Common myeloid progenitor, CD34-positive (primary cell): ENCODE data around the gene ARHGAP29.

Experiments used
- CTCF ChIA-PET: fragments of 350-600 bp; sonication (Branson Sonifier 250); formaldehyde crosslinking; loops from one replicate; lab custom pipeline; 2021; ENCODE audit warnings: antibody characterized with exemption; lab: Charles Lee
- POLR2A ChIA-PET: fragments of 350-600 bp; sonication (Branson Sonifier 250); formaldehyde crosslinking; loops from one replicate; lab custom pipeline; 2021; ENCODE audit warnings: antibody characterized with exemption; lab: Charles Lee
- DNase-seq, 3 donors: peaks; one replicate each; pipeline versions ENCODE4 v3.0.0 to v3.0.0-alpha.2; 2013
- H3K27ac ChIP-seq, 2 experiments: 1 replicate in 1 of 2; 2 replicates in 1 of 2; pipeline ENCODE4 v1.7.0; 2013; ENCODE audit warnings: inconsistent platforms in 2 of 2, low read length in 2 of 2, mild to moderate bottlenecking in 2 of 2, low read depth in 1 of 2, moderate library complexity in 1 of 2; ENCODE audit not compliant: severe bottlenecking in 2 of 2, insufficient read depth in 1 of 2, poor library complexity in 1 of 2
- H3K27me3 ChIP-seq, 5 experiments: replicated peaks in 2 of 5; 1 replicate in 3 of 5; 2 replicates in 2 of 5; pipeline versions ENCODE4 v1.6.1 to v1.7.0; 2013; ENCODE audit warnings: low read length in 4 of 5, mild to moderate bottlenecking in 2 of 5, moderate library complexity in 2 of 5, inconsistent platforms in 1 of 5; ENCODE audit not compliant: insufficient read depth in 5 of 5, control insufficient read depth in 4 of 5
- H3K36me3 ChIP-seq, 4 experiments: 1 replicate in 2 of 4; 2 replicates in 2 of 4; pipeline versions ENCODE4 v1.6.1 to v1.7.0; 2013; ENCODE audit warnings: low read length in 3 of 4, control low read depth in 1 of 4, mild to moderate bottlenecking in 1 of 4; ENCODE audit not compliant: control insufficient read depth in 4 of 4, insufficient read depth in 4 of 4
- H3K4me1 ChIP-seq, 4 experiments: 1 replicate in 3 of 4; 2 replicates in 1 of 4; pipeline versions ENCODE4 v1.6.1 to v1.7.1; 2013; ENCODE audit warnings: low read length in 3 of 4, mild to moderate bottlenecking in 3 of 4, control low read depth in 1 of 4, inconsistent platforms in 1 of 4, moderate library complexity in 1 of 4; ENCODE audit not compliant: control insufficient read depth in 4 of 4, insufficient read depth in 4 of 4; ENCODE audit errors: control extremely low read depth in 1 of 4
- H3K4me3 ChIP-seq, 7 experiments: 1 replicate in 4 of 7; 2 replicates in 3 of 7; pipeline versions ENCODE4 v1.5.1 to v1.7.0; 2013; ENCODE audit warnings: mild to moderate bottlenecking in 7 of 7, low read length in 6 of 7, moderate library complexity in 6 of 7, inconsistent platforms in 2 of 7, low read depth in 2 of 7, control low read depth in 1 of 7; ENCODE audit not compliant: insufficient read depth in 4 of 7, control insufficient read depth in 1 of 7; ENCODE audit errors: extremely low read depth in 1 of 7
- H3K9me3 ChIP-seq, 5 experiments: 1 replicate in 4 of 5; 2 replicates in 1 of 5; pipeline versions ENCODE4 v1.6.1 to v1.7.1; 2013; ENCODE audit warnings: low read length in 4 of 5, mild to moderate bottlenecking in 2 of 5, inconsistent platforms in 1 of 5, low read depth in 1 of 5, moderate library complexity in 1 of 5; ENCODE audit not compliant: control insufficient read depth in 4 of 5, insufficient read depth in 2 of 5; ENCODE audit errors: control extremely low read depth in 1 of 5
- WGBS: methylation state at CpG from one replicate; pipeline ENCODE4 v1.1.5; 2013; ENCODE audit not compliant: insufficient coverage; 5-methylcytosine and 5-hydroxymethylcytosine counted together

Gene ARHGAP29

GRCh38 chr1:94186946-94187345 lies 50.4 kb downstream of the ARHGAP29 start:
- ChIA-PET POLR2A (no interaction called here), CTCF (interaction anchor here (1.2 to 1.6 kb wide), 4 partner anchors 9 to 149 kb away, joined by 3 read pairs; partner anchors contain the start of gene ARHGAP29)
- WGBS, result 100% methylated on average over 1 of the region's 3 CpGs

GRCh38 chr1:94183197-94183815 lies 54.1 kb downstream of the ARHGAP29 start:
- Histone ChIP-seq H3K4me1 (no peaks in the 10 kb centered on the region), H3K9me3 (no peaks in the 10 kb centered on the region), H3K4me3 (no peak overlapping the region), H3K36me3 (no peaks in the 10 kb centered on the region), H3K27ac (no peak overlapping the region), H3K27me3 (no peaks in the 10 kb centered on the region)
- ChIA-PET POLR2A (no interaction called here), CTCF (interaction anchor here (1.5 kb wide), 1 partner anchor 15 kb away, joined by 3 read pairs; no protein-coding TSS in a partner anchor)
- no peak for DNase-seq
- WGBS, result 89% methylated on average over 3 of the region's 3 CpGs

More at GRCh38 chr1:94186946-94187345, 50.4 kb downstream of the ARHGAP29 start:
- H3K27me3 ChIP-seq, result no peaks in the 10 kb centered on the region
- H3K4me3 ChIP-seq, result no peak overlapping the region
- no peaks in the 10 kb centered on the region for H3K9me3 ChIP-seq
- H3K27ac ChIP-seq, result no peak overlapping the region
- no peak for DNase-seq
- no peaks in the 10 kb centered on the region for H3K36me3 ChIP-seq
- H3K4me1 ChIP-seq, result no peaks in the 10 kb centered on the region

- H3K36me3 ChIP-seq, result no peaks in the 10 kb centered on the region
Measured at GRCh38 chr1:94182191-94182590, 55.2 kb downstream of the ARHGAP29 start.

GRCh38 chr1:94180650-94181049 lies 56.7 kb downstream of the ARHGAP29 start:
- H3K4me1 ChIP-seq, result no peaks in the 10 kb centered on the region
- H3K36me3 ChIP-seq, result no peaks in the 10 kb centered on the region
- no peaks in the 10 kb centered on the region for H3K27me3 ChIP-seq
- no peak overlapping the region for H3K4me3 ChIP-seq
- DNase-seq, result no peak
- H3K27ac ChIP-seq, result no peak overlapping the region
- POLR2A ChIA-PET, result no interaction called here
- H3K9me3 ChIP-seq, result no peaks in the 10 kb centered on the region
- 100% methylated on average over 1 of the region's 1 CpG for WGBS
- CTCF ChIA-PET, result interaction anchor here (1.3 kb wide), 1 partner anchor 56 kb away, joined by 4 read pairs; the partner anchor contains the start of gene ARHGAP29

More at GRCh38 chr1:94182191-94182590, 55.2 kb downstream of the ARHGAP29 start:
- H3K27ac ChIP-seq, result no peak overlapping the region
- CTCF ChIA-PET, result no interaction called here
- no peak for DNase-seq
- POLR2A ChIA-PET, result no interaction called here
- WGBS, result no CpG with 5 or more reads among the region's 1 CpG
- H3K9me3 ChIP-seq, result no peaks in the 10 kb centered on the region
- no peak overlapping the region for H3K4me3 ChIP-seq
- no peaks in the 10 kb centered on the region for H3K27me3 ChIP-seq
- H3K4me1 ChIP-seq, result no peaks in the 10 kb centered on the region

- ChIA-PET POLR2A (no interaction called here), CTCF (interaction anchor here (1.0 to 1.4 kb wide), 2 partner anchors 8 to 144 kb away, joined by 3 read pairs; no protein-coding TSS in a partner anchor)
- no peak for DNase-seq
- H3K9me3 ChIP-seq, result no peaks in the 10 kb centered on the region
- no peak overlapping the region for H3K4me3 ChIP-seq
- no peaks in the 10 kb centered on the region for H3K36me3 ChIP-seq
- no peak overlapping the region for H3K27ac ChIP-seq
- no peaks in the 10 kb centered on the region for H3K4me1 ChIP-seq
- no peaks in the 10 kb centered on the region for H3K27me3 ChIP-seq
Measured at GRCh38 chr1:94178901-94179300, 58.5 kb downstream of the ARHGAP29 start.

GRCh38 chr1:94169126-94169525 lies 68.3 kb downstream of the ARHGAP29 start:
- Histone ChIP-seq H3K9me3 (peaks cover 0 to 11% (median 0%) of the 10 kb centered on the region in 5 experiments), H3K4me3 (no peak overlapping the region), H3K27me3 (no peaks in the 10 kb centered on the region), H3K27ac (no peak overlapping the region), H3K36me3 (no peaks in the 10 kb centered on the region), H3K4me1 (no peaks in the 10 kb centered on the region)
- ChIA-PET POLR2A (no interaction called here), CTCF (no interaction called here)
- 100% methylated on average over 2 of the region's 3 CpGs for WGBS
- DNase-seq, result no peak

GRCh38 chr1:94165843-94166242 lies 71.5 kb downstream of the ARHGAP29 start:
- Histone ChIP-seq H3K27me3 (no peaks in the 10 kb centered on the region), H3K27ac (no peak overlapping the region), H3K4me1 (no peaks in the 10 kb centered on the region), H3K36me3 (no peaks in the 10 kb centered on the region), H3K9me3 (peaks cover 0 to 11% (median 0%) of the 10 kb centered on the region in 5 experiments), H3K4me3 (no peak overlapping the region)
- WGBS, result no CpG with 5 or more reads among the region's 5 CpGs
- POLR2A ChIA-PET, result no interaction called here
- CTCF ChIA-PET, result interaction anchor here (0.6 kb wide), 1 partner anchor 50 kb away, joined by 3 read pairs; no protein-coding TSS in a partner anchor
- DNase-seq, result no peak
